H9 (cell line): Measurements from ENCODE around the gene XIAP. TPM values are rescaled to one million over a fixed set of nuclear protein-coding genes. Genes with fewer than 3 reads are reported as not detected.

Experiments used
- DNase-seq: peaks from one replicate; pipeline ENCODE4 v3.0.0-alpha.2; 2017
- H2AFZ ChIP-seq: one replicate; pipeline ENCODE4 v1.6.1; 2013; ENCODE audit warnings: mild to moderate bottlenecking, low read length, control low read depth, moderate library complexity
- H2AK5ac ChIP-seq: 2 replicates; pipeline ENCODE4 v1.6.1; 2013; ENCODE audit warnings: low read length, control low read depth, mixed read lengths; ENCODE audit not compliant: insufficient read length
- H2BK120ac ChIP-seq: one replicate; pipeline ENCODE4 v1.6.1; 2013; ENCODE audit warnings: low read depth, mild to moderate bottlenecking, low read length, control low read depth, inconsistent platforms; ENCODE audit not compliant: poor library complexity, severe bottlenecking
- H2BK12ac ChIP-seq: 2 replicates; pipeline ENCODE4 v1.6.1; 2013; ENCODE audit warnings: low read length, control low read depth, mixed read lengths, low read depth; ENCODE audit not compliant: insufficient read length
- H2BK15ac ChIP-seq: 2 replicates; pipeline ENCODE4 v1.6.1; 2013; ENCODE audit warnings: low read depth, low read length, control low read depth
- H2BK20ac ChIP-seq: one replicate; pipeline ENCODE4 v1.6.1; 2013; ENCODE audit warnings: low read depth, mild to moderate bottlenecking, low read length, control low read depth, inconsistent platforms; ENCODE audit not compliant: poor library complexity, severe bottlenecking
- H2BK5ac ChIP-seq: 2 replicates; pipeline ENCODE4 v1.6.1; 2013; ENCODE audit warnings: low read length, control low read depth, mixed read lengths; ENCODE audit not compliant: insufficient read length
- H3K14ac ChIP-seq: 2 replicates; pipeline ENCODE4 v1.6.1; 2013; ENCODE audit warnings: low read length, control low read depth; ENCODE audit not compliant: insufficient read depth
- H3K18ac ChIP-seq: 2 replicates; pipeline ENCODE4 v1.6.1; 2013; ENCODE audit warnings: low read depth, mild to moderate bottlenecking, mixed read lengths, low read length, control low read depth; ENCODE audit not compliant: insufficient read length
- H3K23ac ChIP-seq: 2 replicates; pipeline ENCODE4 v1.6.1; 2013; ENCODE audit warnings: low read length, control low read depth, mixed read lengths, low read depth; ENCODE audit not compliant: insufficient read length
- H3K23me2 ChIP-seq: 2 replicates; pipeline ENCODE4 v1.6.1; 2013; ENCODE audit warnings: low read depth, mild to moderate bottlenecking, mixed read lengths, low read length, control low read depth; ENCODE audit not compliant: insufficient read length, poor library complexity, severe bottlenecking
- H3K27ac ChIP-seq: 2 replicates; pipeline ENCODE4 v1.5.1; 2013; ENCODE audit warnings: low read length, control low read depth, mixed read lengths, low read depth; ENCODE audit not compliant: insufficient read length
- H3K27me3 ChIP-seq: 2 replicates; pipeline ENCODE4 v1.6.1; 2013; ENCODE audit warnings: low read length, control low read depth, inconsistent platforms; ENCODE audit not compliant: insufficient read depth
- H3K4ac ChIP-seq: 2 replicates; pipeline ENCODE4 v1.6.1; 2013; ENCODE audit warnings: low read depth, mild to moderate bottlenecking, control low read depth, inconsistent platforms, low read length, moderate library complexity
- H3K4me1 ChIP-seq: 2 replicates; pipeline ENCODE4 v1.6.1; 2013; ENCODE audit warnings: low read length, control low read depth, inconsistent platforms; ENCODE audit not compliant: insufficient read depth
- H3K4me2 ChIP-seq: 2 replicates; pipeline ENCODE4 v1.6.1; 2013; ENCODE audit warnings: low read length, control low read depth, mixed read lengths; ENCODE audit not compliant: insufficient read length, insufficient read depth
- H3K56ac ChIP-seq: 2 replicates; pipeline ENCODE4 v1.6.1; 2013; ENCODE audit warnings: low read depth, mild to moderate bottlenecking, mixed read lengths, low read length, control low read depth; ENCODE audit not compliant: insufficient read length
- H3K79me1 ChIP-seq: 2 replicates; pipeline ENCODE4 v1.6.1; 2013; ENCODE audit warnings: low read depth, mild to moderate bottlenecking, moderate library complexity, low read length, control low read depth, inconsistent platforms; ENCODE audit not compliant: insufficient read depth, poor library complexity, severe bottlenecking
- H3K79me2 ChIP-seq: 2 replicates; pipeline ENCODE4 v1.6.1; 2013; ENCODE audit warnings: low read length, control low read depth, inconsistent platforms; ENCODE audit not compliant: insufficient read depth
- H3K9ac ChIP-seq: 2 replicates; pipeline ENCODE4 v1.6.1; 2013; ENCODE audit warnings: low read length, control low read depth, mixed read lengths; ENCODE audit not compliant: insufficient read length; ENCODE audit errors: extremely low read depth
- H3K9me3 ChIP-seq: one replicate; pipeline ENCODE4 v1.6.1; 2013; ENCODE audit warnings: low read depth, low read length, inconsistent platforms; ENCODE audit not compliant: control insufficient read depth
- H3T11ph ChIP-seq: one replicate; pipeline ENCODE4 v1.6.1; 2013; ENCODE audit warnings: mild to moderate bottlenecking, low read length, control low read depth, inconsistent platforms
- H4K20me1 ChIP-seq: one replicate; pipeline ENCODE4 v1.6.1; 2013; ENCODE audit not compliant: control insufficient read depth, insufficient read length, insufficient read depth
- H4K5ac ChIP-seq: 2 replicates; pipeline ENCODE4 v1.6.1; 2013; ENCODE audit warnings: low read depth, mild to moderate bottlenecking, mixed read lengths, low read length, control low read depth; ENCODE audit not compliant: insufficient read length
- H4K8ac ChIP-seq: replicated peaks from 2 replicates; pipeline ENCODE4 v1.6.1; 2013; ENCODE audit warnings: low read length, control low read depth, mixed read lengths, low read depth; ENCODE audit not compliant: insufficient read length
- H4K91ac ChIP-seq: 2 replicates; pipeline ENCODE4 v1.6.1; 2013; ENCODE audit warnings: low read depth, mild to moderate bottlenecking, moderate library complexity, mixed read lengths, low read length, control low read depth; ENCODE audit not compliant: insufficient read length
- H3K27ac Mint-ChIP-seq, 3 experiments: 2 replicates in 2 of 3; 3 replicates in 1 of 3; pipeline ENCODE4 v1.8.0; 2020 to 2021; ENCODE audit warnings: mixed read lengths in 3 of 3, mild to moderate bottlenecking in 1 of 3, moderate library complexity in 1 of 3
- H3K27me3 Mint-ChIP-seq: 2 replicates; pipeline ENCODE4 v1.8.0; 2021; ENCODE audit warnings: low read depth, mild to moderate bottlenecking, moderate library complexity, mixed read lengths
- H3K36me3 Mint-ChIP-seq, 3 experiments: 2 replicates in 2 of 3; 3 replicates in 1 of 3; pipeline ENCODE4 v1.8.0; 2020 to 2021; ENCODE audit warnings: low read depth in 3 of 3, mixed read lengths in 3 of 3; ENCODE audit not compliant: insufficient read depth in 1 of 3
- H3K4me1 Mint-ChIP-seq, 2 experiments: 2 replicates each; pipeline ENCODE4 v1.8.0; 2020; ENCODE audit warnings: mixed read lengths in 2 of 2
- H3K4me3 Mint-ChIP-seq, 2 experiments: 2 replicates in 1 of 2; 3 replicates in 1 of 2; pipeline ENCODE4 v1.8.0; 2020 to 2021; ENCODE audit warnings: mild to moderate bottlenecking in 2 of 2, mixed read lengths in 2 of 2, moderate library complexity in 1 of 2
- H3K9me3 Mint-ChIP-seq, 2 experiments: 2 replicates in 1 of 2; 3 replicates in 1 of 2; pipeline ENCODE4 v1.8.0; 2020; ENCODE audit warnings: mild to moderate bottlenecking in 2 of 2, mixed read lengths in 2 of 2, moderate library complexity in 1 of 2
- CTCF ChIP-seq: fragments of 200-600 bp; sonication (generic); conservative IDR thresholded peaks from 3 replicates; pipeline ENCODE4 v1.8.0; 2021; ENCODE audit warnings: antibody characterized with exemption, mild to moderate bottlenecking
- whole genome bisulfite sequencing: extraction: QIAGEN DNeasy Blood & Tissue Kit; methylation state at CpG from one replicate; pipeline ENCODE4 v1.1.7; 2013; ENCODE audit warnings: missing lambda C conversion rate, low lambda C conversion rate, mixed read lengths; ENCODE audit not compliant: insufficient read length; ENCODE audit errors: extremely low coverage; 5-methylcytosine and 5-hydroxymethylcytosine counted together
- total RNA-seq: library from RNA; stranded (reverse); gene quantifications from 2 replicates; pipeline ENCODE4 v1.2.1, GENCODE V29; 2021

Gene XIAP
- total RNA-seq, 1 experiment from 2014 or later: 40.5 TPM

- Histone ChIP-seq H3K14ac (peak overlapping the region; percentile 99), H3K9me3 (peaks cover 4% of the 10 kb centered on the region), H4K8ac (peak overlapping the region; percentile 40), H4K91ac (peak overlapping the region; percentile 99), H2BK12ac (no peak overlapping the region), H2BK15ac (no peak overlapping the region), H3K4me1 (no peaks in the 10 kb centered on the region), H2BK20ac (no peak overlapping the region), H4K20me1 (no peaks in the 10 kb centered on the region), H3K23me2 (peaks cover 6% of the 10 kb centered on the region), H2AK5ac (no peak overlapping the region), H3K56ac (peak overlapping the region; percentile 94), H2BK120ac (peak overlapping the region; percentile 99), H3T11ph (peak overlapping the region; percentile 92), H3K4ac (peak overlapping the region; percentile 84; the same call in 1 of the 2 replicates), H3K79me2 (peaks cover 19% of the 10 kb centered on the region; the same call in 1 of the 2 replicates), H3K27ac (peak overlapping the region; percentile 99), H3K4me2 (peak overlapping the region; percentile 89), H3K18ac (peak overlapping the region; percentile 100), H4K5ac (peak overlapping the region; percentile 93), H2AFZ (no peak overlapping the region), H3K9ac (peak overlapping the region; percentile 97), H3K23ac (no peak overlapping the region), H3K27me3 (no peaks in the 10 kb centered on the region), H3K79me1 (no peaks in the 10 kb centered on the region), H2BK5ac (peak overlapping the region; percentile 90)
- DNase-seq: no peak
- H3K27me3 Mint-ChIP-seq: peaks cover 1% of the 10 kb centered on the region; the same call in 1 of the 2 replicates
- H3K9me3 Mint-ChIP-seq: peaks cover 25 to 71% of the 10 kb centered on the region in 2 experiments
- peak overlapping the region; percentile 99 to 100 (median 100) for H3K27ac Mint-ChIP-seq
- WGBS: no CpG with 5 or more reads among the region's 13 CpGs
- peaks cover 14 to 17% of the 10 kb centered on the region in 2 experiments for H3K4me1 Mint-ChIP-seq
- H3K4me3 Mint-ChIP-seq: peak overlapping the region; percentile 89 to 96
- TF ChIP-seq CTCF: no peak
- H3K36me3 Mint-ChIP-seq: peaks cover 9 to 14% (median 10%) of the 10 kb centered on the region in 3 experiments
These were observed 101.1 kb downstream of the XIAP start for GRCh38 chrX:123960956-123961267.
